HuH-7 (cell line): ENCODE results near the gene MAPKAP1.

Experiments
- DNase-seq: peaks from one replicate; pipeline ENCODE4 v3.0.0; 2011; ENCODE audit warnings: low spot score

MAPKAP1 gene

GRCh38 chr9:125642311-125642710 is 64.7 kb downstream of the MAPKAP1 start:
- DNase-seq, result no peak

- no peak for DNase-seq
Measured at GRCh38 chr9:125639057-125639456, 68.0 kb downstream of the MAPKAP1 start.

- no peak for DNase-seq
Measured at GRCh38 chr9:125638239-125639045, 68.6 kb downstream of the MAPKAP1 start.

- no peak for DNase-seq
Measured at GRCh38 chr9:125637241-125637640, 69.8 kb downstream of the MAPKAP1 start.

- no peak for DNase-seq
Measured at GRCh38 chr9:125635888-125636287, 71.1 kb downstream of the MAPKAP1 start.

- no peak for DNase-seq
Measured at GRCh38 chr9:125634040-125634717, 72.8 kb downstream of the MAPKAP1 start.

- DNase-seq, result no peak
Measured at GRCh38 chr9:125633116-125633745, 73.8 kb downstream of the MAPKAP1 start.

- peak; percentile 73 for DNase-seq
Measured at GRCh38 chr9:125632321-125633115, 74.5 kb downstream of the MAPKAP1 start.

- peak; percentile 84 for DNase-seq
Measured at GRCh38 chr9:125631391-125632085, 75.5 kb downstream of the MAPKAP1 start.

GRCh38 chr9:125630436-125630835 is 76.6 kb downstream of the MAPKAP1 start:
- no peak for DNase-seq

GRCh38 chr9:125629446-125629845 is 77.6 kb downstream of the MAPKAP1 start:
- no peak for DNase-seq

GRCh38 chr9:125626187-125626586 is 80.8 kb downstream of the MAPKAP1 start:
- no peak for DNase-seq

GRCh38 chr9:125621170-125621569 is 85.8 kb downstream of the MAPKAP1 start:
- DNase-seq, result no peak

GRCh38 chr9:125620216-125620615 is 86.8 kb downstream of the MAPKAP1 start:
- DNase-seq, result no peak

GRCh38 chr9:125617087-125617486 is 89.9 kb downstream of the MAPKAP1 start:
- no peak for DNase-seq

GRCh38 chr9:125613141-125613540 is 93.9 kb downstream of the MAPKAP1 start:
- no peak for DNase-seq

- no peak for DNase-seq
Measured at GRCh38 chr9:125612616-125613015, 94.4 kb downstream of the MAPKAP1 start.

GRCh38 chr9:125611121-125611765 is 95.8 kb downstream of the MAPKAP1 start:
- no peak for DNase-seq

- DNase-seq, result no peak
Measured at GRCh38 chr9:125609744-125610143, 97.3 kb downstream of the MAPKAP1 start.

GRCh38 chr9:125608489-125609224 is 98.4 kb downstream of the MAPKAP1 start:
- no peak for DNase-seq
